GM21619 (cell line): ENCODE results near the gene TXN.
"Not testable (repeated sequence)": the region's sequence is repeated elsewhere in the genome, so short reads cannot be mapped to it uniquely, and the experiment has no call there.

Source experiments
- ATAC-seq: cut with Tn5 transposase; IDR thresholded peaks from one replicate; pipeline ENCODE4 v1.9.1; 2021; ENCODE audit not compliant: unreplicated experiment

TXN gene

DNA sequence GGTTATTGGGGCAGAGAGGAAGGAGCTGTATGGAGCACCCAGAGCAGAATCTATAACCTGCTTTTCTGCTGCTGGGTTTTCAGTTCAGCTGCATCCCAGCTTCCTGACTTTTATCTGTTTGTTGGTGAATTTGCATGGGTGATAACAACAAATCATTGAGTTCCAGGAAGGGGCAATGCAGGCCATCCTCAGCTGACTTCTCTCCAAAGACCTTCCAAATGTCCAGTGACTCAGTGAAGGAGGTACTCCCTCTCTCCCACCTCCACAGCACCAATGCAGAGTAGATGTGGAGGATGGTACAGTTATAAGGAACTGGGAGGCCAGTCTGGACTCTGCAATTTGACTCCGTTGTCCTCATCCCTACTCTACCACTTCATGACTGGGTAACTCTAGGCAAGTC, 1.6 kb upstream of the TXN start:
- no peak for ATAC-seq

DNA sequence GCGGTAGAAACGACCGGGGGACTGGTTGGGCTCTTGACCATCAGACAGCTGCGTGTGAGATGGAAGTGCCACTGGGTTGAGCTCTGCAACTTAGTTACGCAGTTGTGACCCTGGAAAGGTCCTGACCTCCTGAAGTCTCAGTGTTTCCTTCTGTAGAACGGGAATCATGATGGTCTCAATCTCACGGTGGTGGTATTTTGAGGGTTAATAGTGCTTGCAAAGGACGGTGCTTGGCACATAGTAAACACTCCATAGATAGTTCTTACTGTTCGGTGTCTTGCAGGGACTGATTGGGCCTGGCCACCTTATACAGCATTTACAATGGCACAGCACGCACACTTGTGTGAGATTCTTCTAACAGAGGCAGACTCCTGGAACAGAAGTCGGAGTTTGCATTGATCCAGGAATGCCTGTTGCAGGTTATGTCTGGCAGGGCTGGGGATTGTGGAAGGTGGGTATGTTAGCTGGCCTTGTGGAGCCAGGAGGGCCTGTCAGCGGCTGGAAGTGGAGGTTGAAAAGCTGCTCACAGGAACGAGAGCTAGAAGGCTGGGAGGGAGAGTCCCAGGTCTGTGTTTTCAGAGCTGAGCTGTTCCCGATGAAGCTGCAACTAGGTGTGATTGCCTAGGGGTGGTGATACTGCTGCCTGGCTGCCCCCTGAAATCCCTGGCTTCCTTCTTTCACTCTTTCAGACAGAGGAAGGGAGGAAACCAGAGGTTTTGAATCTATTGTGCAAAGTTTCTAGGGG, 962 bp upstream of the TXN start:
- ATAC-seq = peak; percentile 1

DNA sequence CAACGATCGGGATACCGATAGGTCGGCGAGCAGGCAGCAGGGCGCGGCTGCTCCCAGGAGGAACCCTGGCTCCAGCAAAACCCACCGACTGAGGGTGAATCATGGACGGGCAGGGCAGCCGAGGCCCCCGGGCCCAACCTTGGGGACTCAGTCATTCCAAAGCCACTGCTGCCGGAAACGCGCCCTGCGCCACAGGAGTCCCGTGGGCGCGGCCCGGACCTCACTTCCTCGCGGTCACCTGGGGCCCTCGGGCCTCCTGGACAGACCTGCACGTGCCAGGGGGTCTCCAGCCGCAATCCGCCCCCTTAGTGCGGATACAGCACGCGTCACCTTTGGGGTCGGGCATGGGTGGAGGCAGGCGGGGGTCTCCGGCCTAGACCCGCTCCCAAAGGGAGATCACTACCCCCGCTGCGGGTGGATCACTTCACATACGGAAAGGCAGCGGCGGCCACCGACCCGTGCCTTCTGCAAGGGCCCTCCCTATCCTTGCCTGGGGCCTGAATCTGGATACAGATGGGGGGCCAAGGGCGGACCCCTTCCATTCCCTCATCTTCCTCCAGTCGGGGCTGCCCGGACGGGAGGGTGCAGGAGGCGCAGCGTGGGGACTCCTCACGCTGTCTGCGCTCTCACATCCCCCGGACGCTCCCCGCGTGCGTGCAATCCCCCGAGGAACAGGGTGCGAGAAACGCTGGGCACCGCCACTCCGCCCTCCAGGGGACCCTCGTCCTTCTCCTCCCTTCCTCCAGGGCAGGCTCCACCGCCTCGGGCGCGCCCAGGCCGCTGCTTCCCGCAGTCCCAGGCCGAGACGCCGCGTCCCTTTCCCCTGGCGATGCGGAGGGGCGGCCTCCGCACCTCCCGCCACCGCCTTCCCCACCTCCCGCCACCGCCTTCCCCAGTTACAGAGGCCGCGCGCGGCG, 586 bp downstream of the TXN start:
- peak; percentile 21 for ATAC-seq

DNA sequence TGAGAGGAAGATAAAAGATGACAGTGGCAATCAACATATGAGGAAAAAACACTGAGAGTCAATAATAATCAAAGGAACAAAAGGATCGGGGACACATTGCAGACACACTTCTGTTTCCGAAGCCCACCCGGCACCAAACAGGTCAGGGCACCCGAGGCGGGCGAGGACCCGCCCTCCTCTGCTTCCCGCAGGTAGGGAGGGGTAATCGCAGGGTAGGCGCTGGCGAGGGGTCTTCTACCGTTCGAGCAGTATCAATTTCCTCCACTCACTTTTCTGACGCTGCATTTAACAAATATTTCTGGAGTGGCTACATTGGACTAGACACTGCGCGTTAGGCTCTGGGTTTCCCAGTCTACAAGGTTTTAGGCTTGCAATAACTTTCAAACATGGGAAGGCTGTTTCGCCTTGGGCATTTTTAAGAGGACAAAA, 1.3 kb downstream of the TXN start:
- ATAC-seq = no peak

DNA sequence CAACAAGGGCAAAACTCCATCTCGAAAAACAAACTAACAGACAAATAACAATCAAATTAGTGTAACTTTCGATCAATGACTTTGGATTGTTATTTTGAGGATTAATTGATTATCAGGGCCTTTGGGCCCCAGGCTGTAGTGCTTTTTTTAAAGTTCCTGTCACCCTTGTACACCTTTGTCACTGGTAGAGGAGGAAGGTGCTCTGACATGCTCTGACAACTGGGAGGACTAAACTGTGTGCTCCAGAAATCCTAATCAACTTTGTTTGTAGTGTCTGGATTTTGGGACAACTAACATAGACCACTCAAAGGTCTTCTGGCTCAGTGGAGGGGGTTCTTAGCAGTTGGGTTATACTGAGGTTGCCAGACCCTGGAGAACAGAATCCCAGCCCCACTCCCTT, 1.8 kb downstream of the TXN start:
- ATAC-seq = no peak

DNA sequence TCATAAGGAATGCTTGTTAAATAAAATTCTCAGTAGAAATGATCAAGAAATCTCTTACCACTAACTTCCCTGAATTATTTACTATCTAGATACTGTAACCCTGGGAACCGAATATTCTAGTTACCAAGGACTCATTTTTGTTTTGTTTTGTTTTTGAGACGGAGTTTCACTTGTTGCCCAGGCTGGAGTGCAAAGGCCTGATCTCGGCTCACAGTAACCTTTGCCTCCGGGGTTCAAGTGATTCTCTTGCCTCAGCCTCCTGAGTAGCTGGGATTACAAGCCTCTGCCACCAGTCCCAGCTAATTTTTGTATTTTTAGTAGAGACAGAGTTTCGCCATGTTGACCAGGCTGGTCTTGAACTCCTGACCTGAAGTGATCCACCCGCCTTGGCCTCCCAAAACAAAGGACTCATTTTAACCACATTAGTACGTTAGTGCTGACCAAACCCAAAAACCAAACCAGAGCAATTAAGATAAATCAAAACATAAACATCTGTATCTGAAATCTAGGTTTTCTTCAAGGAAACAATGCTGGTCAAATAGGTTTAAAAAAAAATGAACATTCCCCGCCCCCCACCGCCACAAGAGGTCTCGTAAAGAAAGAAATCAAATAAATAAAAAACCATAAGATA, 3.7 kb downstream of the TXN start:
- no peak for ATAC-seq

DNA sequence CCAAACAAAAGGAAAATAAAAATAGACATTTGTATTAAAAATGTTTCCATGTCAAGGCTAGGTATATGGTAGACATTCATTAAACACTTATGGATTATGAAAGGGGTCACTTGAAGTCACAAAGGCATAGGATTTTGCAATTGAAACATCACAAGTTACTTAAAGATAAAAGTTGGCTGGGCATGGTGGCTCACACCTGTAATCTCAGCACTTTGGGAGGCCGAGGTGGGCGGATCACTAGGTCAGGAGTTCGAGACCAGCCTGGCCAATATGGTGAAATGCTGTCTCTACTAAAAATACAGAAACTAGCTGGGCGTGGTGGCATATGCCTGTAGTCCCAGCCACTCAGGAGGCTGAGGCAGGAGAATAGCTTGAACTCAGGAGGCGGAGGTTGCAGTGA, 4.5 kb downstream of the TXN start:
- not testable (repeated sequence) for ATAC-seq

DNA sequence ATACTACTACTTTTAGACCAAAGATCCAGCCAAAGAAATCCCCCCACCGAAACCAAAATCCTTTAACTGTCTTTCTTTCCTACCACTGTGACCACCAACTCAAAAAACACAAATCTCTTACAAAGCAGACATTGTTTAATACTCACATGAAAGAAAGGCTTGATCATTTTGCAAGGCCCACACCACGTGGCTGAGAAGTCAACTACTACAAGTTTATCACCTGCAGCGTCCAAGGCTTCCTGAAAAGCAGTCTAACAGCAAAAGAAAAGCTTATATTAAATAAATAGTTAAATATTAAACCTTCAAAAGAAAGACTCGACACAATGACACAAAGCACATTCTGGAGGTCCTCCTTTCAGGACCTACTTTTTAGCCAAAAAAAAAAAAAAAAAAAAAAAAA, 5.1 kb downstream of the TXN start:
- ATAC-seq = no peak

DNA sequence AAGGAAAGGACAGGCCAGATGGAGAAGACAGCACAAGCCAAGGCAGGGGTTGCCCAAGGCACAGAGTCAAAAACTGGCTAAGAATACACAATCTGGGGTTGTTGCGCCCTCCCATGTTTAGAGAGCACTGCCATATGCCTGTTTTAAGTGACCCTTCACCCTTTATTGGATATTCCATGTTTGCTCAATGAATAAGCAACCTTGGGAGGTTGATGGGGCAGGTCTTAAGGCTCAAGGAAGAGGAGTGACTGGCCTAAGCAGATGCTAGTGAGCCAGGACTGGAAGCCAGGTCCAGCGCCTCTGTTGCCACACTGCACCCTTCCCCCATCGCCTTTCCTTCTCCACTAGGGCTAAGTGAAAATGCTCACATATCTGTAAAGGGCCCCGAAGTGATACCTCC, 6.7 kb downstream of the TXN start:
- no peak for ATAC-seq

DNA sequence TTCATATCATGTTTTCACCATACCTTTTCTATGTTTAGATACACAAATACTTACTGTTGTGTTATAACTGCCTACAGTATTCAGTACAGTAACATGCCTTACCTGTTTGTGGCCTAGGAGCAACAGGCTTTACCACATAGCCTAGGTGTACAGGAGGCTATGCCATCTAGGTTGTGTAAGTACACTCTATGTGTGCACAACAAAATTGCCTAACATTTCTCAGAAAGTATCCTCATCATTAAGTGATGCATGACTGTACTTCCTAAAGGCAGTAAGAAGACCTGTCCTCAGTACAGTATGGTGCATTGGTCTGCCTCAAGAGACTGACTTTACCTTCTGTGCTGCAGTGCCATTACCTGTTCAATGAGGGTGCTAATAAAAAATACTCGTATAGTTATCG, 7.9 kb downstream of the TXN start:
- ATAC-seq = no peak

DNA sequence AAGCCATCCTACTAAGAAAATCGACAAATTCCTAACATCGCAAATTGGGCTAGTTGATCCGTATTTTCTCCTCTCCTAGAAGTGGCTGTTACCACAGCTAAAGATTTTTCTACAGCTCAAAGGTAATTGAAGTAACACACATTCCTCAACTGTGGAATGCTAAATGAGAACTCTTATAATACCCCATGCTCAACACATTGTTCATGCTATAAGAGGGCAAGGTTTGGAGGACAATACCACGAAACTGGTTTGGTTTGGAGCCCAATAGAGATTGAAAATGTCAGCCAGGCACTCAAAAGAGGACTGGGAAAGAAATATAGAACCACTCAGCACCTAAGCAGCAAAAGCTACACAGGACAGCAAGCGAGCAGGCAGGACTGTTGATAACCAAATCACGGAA, 10.1 kb downstream of the TXN start:
- no peak for ATAC-seq

DNA sequence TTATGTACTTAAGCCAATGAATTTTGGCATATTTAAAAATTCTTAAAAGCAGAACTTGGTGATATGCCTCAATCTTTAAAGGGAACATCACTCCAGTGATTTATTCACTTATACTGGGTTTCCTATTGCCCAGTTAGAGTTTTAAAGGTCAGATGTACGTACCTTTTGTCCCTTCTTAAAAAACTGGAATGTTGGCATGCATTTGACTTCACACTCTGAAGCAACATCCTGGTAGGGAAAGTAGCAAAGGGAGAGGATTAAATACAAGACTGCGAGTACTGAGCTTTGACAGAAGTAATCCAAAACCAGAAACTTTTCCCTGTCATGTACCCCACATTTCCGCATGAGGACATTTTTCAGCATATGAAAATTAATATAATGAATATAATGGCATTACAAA, 11.7 kb downstream of the TXN start:
- no peak for ATAC-seq

DNA sequence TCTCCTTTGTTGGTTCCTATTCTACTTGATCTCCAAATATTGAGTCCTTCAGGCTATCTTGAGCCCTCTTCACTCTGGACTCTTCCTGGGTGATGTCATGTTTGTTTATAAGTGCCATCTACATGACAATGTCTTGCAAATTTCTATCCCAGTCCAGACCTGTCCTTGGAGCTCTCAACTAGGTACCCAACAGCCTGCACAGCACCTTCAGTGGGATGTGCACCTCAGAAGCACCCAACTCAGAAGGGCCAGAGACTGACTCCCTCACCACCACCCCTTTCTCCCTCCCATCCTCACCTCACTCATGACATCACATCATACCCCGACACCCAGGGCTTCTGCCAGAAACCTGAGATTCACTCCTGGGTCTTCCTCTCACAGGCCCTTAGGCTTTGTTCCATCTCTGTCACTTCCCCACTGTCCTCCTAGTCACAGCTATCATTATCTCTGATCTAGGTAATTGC, 14.4 kb downstream of the TXN start:
- ATAC-seq = no peak

DNA sequence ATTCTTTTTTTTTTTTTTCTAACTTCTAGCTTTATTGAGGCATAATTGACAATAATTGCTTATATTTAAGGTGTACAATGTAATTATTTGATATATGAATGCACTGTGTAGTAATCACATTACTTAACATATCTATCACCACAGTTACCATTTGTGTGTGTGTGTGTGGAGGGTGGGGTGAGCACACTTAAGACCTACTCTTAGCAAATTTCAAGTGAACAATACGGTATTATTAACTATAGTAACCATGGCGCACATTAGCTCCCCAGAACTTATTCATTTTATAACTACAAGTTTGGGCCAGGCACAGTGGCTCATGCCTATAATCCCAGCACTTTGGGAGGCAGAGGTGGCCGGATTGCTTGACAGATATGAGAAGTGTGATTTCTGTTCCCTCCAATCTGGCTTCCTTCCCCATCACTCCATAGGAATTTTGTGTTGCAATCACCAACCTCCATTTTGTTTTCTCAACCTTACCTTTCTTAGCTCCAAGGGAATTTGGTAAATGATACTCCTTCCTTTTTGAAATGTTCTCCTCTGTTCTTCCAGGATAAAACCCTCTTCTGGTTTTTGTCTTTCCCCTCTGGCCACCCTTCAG, 14.9 kb downstream of the TXN start:
- ATAC-seq = no peak

DNA sequence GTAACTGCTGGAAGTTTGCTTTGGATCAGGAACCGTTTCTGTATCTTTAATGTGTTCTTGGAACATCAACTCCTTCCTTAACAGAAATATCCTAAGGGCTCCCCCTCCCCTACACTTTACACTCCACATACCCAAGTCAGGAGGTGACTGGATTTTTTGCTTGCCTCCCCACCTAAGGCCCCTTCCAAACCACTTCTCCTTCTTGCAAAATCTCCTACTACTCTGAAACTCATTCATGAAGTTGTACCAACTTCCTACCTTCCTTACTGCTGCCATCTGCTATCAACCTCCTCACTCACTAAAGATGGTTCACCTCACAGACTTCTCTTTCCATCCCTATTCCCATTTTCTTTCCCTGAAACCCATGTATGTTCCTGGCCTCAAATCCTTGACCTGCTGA, 16.1 kb downstream of the TXN start:
- no peak for ATAC-seq

DNA sequence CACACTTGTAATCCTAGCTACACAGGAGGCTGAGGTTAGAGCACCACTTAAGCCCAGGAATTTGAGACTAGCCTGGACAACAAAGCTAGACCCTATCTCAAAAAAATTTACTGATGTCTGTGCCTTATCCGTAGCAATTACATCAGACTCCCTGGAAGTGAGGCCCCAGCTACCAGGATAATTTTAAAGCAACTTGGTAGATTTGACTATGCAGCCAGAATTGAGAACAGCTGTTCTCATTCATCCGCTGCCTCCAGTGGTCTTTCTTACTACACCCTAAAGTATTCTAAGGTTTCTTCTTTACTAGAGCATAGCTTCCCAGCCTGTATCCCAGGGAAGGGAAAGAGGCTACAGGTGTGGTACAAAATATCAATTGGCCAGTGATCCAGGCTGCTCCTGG, 28.0 kb downstream of the TXN start:
- ATAC-seq = no peak

DNA sequence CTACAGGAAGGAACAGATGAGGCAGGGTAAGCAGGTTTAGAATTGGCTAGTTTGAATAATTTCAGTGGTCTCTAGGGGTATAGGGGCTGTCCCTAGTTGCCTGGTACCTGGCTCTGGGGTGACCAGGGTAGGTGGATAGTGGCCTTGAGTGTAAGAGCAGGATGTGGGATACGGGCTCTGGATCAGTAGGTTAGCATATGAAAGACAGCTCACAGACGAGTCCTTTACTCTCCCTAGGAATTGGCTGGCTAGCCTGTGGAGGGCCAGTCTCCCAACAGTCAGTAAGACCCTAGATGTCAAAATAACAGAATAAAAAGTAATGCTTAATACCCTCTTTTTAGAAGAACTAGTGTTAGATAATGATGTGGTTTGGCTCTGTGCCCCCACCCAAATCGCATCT, 31.7 kb downstream of the TXN start:
- ATAC-seq = no peak

DNA sequence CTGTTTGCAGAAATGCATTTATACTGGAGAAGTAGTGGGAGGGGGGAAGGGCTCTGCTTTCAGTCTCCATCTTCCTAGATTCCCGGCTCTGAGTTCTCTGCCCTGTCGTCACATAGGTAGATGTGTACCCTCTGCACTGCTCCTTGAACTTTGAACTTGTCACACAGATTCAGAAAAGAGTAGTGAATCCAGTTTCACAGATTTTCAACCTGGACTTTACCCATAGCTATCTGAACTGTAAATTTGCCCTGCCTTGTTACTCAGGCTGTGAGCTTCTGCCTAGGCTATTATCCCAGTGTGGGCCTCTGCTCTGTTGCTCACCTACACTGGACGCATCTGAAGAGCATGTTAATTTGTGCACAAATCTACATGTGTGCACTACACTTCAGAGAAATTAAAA, 35.5 kb downstream of the TXN start:
- ATAC-seq = no peak

DNA sequence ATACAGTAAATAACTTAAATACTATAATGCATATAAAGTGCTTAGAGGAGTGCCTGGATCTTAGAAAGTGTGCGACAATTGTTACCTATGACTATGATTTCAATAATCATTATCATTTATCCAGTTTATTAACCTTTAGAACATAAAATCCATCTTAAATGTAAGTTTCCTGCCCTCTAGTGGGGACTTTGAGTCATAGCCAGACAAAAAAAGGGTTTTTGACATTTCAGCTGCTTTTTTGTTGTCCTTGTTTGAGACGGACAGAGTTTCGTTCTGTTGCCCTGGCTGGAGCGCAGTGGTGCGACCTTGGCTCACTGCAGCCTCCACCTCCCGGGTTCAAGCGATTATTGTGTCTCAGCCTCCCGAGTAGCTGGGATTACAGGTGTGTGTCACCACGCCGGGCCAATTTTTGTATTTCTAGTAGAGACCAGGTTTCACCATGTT, 38.6 kb downstream of the TXN start:
- ATAC-seq = no peak

DNA sequence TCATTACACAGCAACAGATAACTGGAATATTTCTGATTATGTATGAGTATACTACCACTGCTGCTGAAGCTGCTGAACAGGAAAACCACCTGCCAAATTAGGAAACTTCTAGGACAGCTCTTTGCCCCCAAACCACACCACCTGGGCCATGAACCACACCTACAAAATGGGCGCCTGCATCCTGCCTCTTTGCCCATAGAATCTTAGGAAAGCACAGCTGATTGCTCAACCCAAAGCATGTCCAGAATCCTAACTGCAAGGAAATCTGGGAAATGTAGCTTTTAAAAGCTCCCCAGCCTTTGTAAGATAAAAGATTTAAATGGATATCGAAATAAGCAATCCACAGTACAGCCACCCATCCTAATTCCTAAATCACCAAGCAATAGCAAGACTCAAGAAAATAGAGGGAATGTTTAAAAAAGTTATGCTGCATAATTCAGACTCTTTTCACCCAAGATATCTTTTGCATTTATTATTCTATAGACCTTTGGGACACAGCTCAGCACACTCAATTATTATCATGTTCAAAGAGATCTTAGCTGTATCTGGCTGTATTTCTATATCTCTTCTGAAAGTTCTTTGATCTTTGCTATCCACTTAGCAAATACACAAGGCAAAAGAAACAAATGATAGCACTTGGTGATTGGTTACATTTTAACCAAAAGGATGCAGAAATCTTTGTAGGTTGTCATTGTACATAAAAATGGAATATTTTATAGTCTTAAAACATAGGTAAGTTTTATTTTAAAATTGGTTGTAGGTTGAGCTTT, 41.5 kb downstream of the TXN start:
- ATAC-seq = no peak

DNA sequence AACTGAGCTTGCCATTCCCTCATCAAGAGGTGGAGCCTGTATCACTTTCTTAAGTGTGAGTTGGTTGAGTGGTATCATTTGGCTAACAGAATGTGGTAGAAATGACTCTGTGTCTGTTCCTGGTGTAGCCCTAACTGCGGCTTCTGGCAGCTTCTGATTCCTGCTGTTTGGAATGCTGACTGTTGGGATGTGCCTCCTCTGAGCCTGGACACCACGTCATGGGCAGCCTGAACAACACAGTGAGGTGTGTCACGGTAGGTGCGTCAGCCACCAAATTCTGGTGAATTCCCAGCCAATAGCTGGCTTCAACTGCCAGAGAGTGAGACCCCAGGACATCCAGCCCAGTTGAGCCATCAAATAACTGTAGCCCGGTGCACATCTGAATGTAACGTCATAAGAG, 42.2 kb downstream of the TXN start:
- no peak for ATAC-seq
